ENCODE measurements around the gene DDX46.
A peak's percentile ranks its signal among the peaks of the same experiment; 100 is the strongest.

Gene DDX46

GRCh38 chr5:134877159-134877558 is 118.6 kb downstream of the DDX46 start:
- H4K20me1 ChIP-seq (ENCODE audit: insufficient read depth, low read length), result no peaks in the 10 kb centered on the region
- H3K9me2 ChIP-seq (replicated peaks; ENCODE audit: insufficient read depth, low read length), result no peaks in the 10 kb centered on the region
- peaks cover 34% of the 10 kb centered on the region for H3F3A ChIP-seq (ENCODE audit: insufficient read depth, low read length)
- no peaks in the 10 kb centered on the region for H3K9me3 ChIP-seq (replicated peaks; ENCODE audit: insufficient read depth, low read length)
- peaks cover 42% of the 10 kb centered on the region for H3K4me1 ChIP-seq (ENCODE audit: low read length)
- TF ChIP-seq EZH2 (optimal IDR thresholded peaks at IDR 0.05; ENCODE audit: low read depth, low read length) (no peak), EZH2phosphoT487 (IDR thresholded peaks at IDR 0.05; ENCODE audit: low read length) (no peak), CTCF (IDR thresholded peaks at IDR 0.05; ENCODE audit: low read length) (no peak)
- no peak overlapping the region for H2AFZ ChIP-seq (ENCODE audit: low read length)
- no peaks in the 10 kb centered on the region for H3K36me3 ChIP-seq (replicated peaks; ENCODE audit: insufficient read depth, low read length)
- peak overlapping the region; percentile 81 for H3K4me2 ChIP-seq (ENCODE audit: low read depth, low read length)
- H3K4me3 ChIP-seq (ENCODE audit: low read length), result no peak overlapping the region
- peak overlapping the region; percentile 9; the same call in 1 of the 2 replicates for H3K9ac ChIP-seq (ENCODE audit: low read length)
- H3K79me2 ChIP-seq (ENCODE audit: low read length), result peaks cover 64% of the 10 kb centered on the region
- peak overlapping the region; percentile 62 for H3K27ac ChIP-seq (ENCODE audit: low read length)
- H3K27me3 ChIP-seq (replicated peaks; ENCODE audit: insufficient read depth, low read length), result no peaks in the 10 kb centered on the region
- peak; percentile 79 for DNase-seq

GRCh38 chr5:134878403-134878802 is 119.8 kb downstream of the DDX46 start:
- H3K9me2 ChIP-seq (replicated peaks; ENCODE audit: insufficient read depth, low read length), result no peaks in the 10 kb centered on the region
- H3K9me3 ChIP-seq (replicated peaks; ENCODE audit: insufficient read depth, low read length), result no peaks in the 10 kb centered on the region
- H3K27ac ChIP-seq (ENCODE audit: low read length), result peak overlapping the region; percentile 59; the same call in 1 of the 2 replicates
- no peaks in the 10 kb centered on the region for H3K36me3 ChIP-seq (replicated peaks; ENCODE audit: insufficient read depth, low read length)
- peaks cover 39% of the 10 kb centered on the region for H3K4me1 ChIP-seq (ENCODE audit: low read length)
- H4K20me1 ChIP-seq (ENCODE audit: insufficient read depth, low read length), result no peaks in the 10 kb centered on the region
- peaks cover 72% of the 10 kb centered on the region for H3K79me2 ChIP-seq (ENCODE audit: low read length)
- no peak overlapping the region for H2AFZ ChIP-seq (ENCODE audit: low read length)
- TF ChIP-seq EZH2phosphoT487 (IDR thresholded peaks at IDR 0.05; ENCODE audit: low read length) (no peak), CTCF (IDR thresholded peaks at IDR 0.05; ENCODE audit: low read length) (no peak)
- peaks cover 33% of the 10 kb centered on the region for H3F3A ChIP-seq (ENCODE audit: insufficient read depth, low read length)
- peak overlapping the region; percentile 29 for H3K4me2 ChIP-seq (ENCODE audit: low read depth, low read length)
- DNase-seq, result peak; percentile 59
- H3K9ac ChIP-seq (ENCODE audit: low read length), result no peak overlapping the region
- no peak overlapping the region for H3K4me3 ChIP-seq (ENCODE audit: low read length)
- H3K27me3 ChIP-seq (replicated peaks; ENCODE audit: insufficient read depth, low read length), result no peaks in the 10 kb centered on the region

- no peak overlapping the region for H3K27ac ChIP-seq (ENCODE audit: low read length)
- no peaks in the 10 kb centered on the region for H3K9me3 ChIP-seq (replicated peaks; ENCODE audit: insufficient read depth, low read length)
- H3K4me2 ChIP-seq (ENCODE audit: low read depth, low read length), result no peak overlapping the region
- H3K9me2 ChIP-seq (replicated peaks; ENCODE audit: insufficient read depth, low read length), result no peaks in the 10 kb centered on the region
- no peak for DNase-seq
- H3K27me3 ChIP-seq (replicated peaks; ENCODE audit: insufficient read depth, low read length), result no peaks in the 10 kb centered on the region
- no peak for TF ChIP-seq CTCF (IDR thresholded peaks at IDR 0.05; ENCODE audit: low read length)
- no peak for TF ChIP-seq EZH2phosphoT487 (IDR thresholded peaks at IDR 0.05; ENCODE audit: low read length)
- no peak overlapping the region for H3K9ac ChIP-seq (ENCODE audit: low read length)
- H3F3A ChIP-seq (ENCODE audit: insufficient read depth, low read length), result peaks cover 29% of the 10 kb centered on the region
- H2AFZ ChIP-seq (ENCODE audit: low read length), result no peak overlapping the region
- no peaks in the 10 kb centered on the region for H4K20me1 ChIP-seq (ENCODE audit: insufficient read depth, low read length)
- H3K36me3 ChIP-seq (replicated peaks; ENCODE audit: insufficient read depth, low read length), result no peaks in the 10 kb centered on the region
- no peak overlapping the region for H3K4me3 ChIP-seq (ENCODE audit: low read length)
- H3K79me2 ChIP-seq (ENCODE audit: low read length), result peaks cover 69% of the 10 kb centered on the region
- H3K4me1 ChIP-seq (ENCODE audit: low read length), result peaks cover 35% of the 10 kb centered on the region
These were observed 120.9 kb downstream of the DDX46 start for GRCh38 chr5:134879456-134879855.

All from MM.1S (cell line).